Mononuclear cell (primary cell): ENCODE results near the gene GFI1B. TPM values are rescaled to one million over a fixed set of nuclear protein-coding genes. Genes with fewer than 3 reads are reported as not detected.

Experiments
- H3K27me3 ChIP-seq: 2 replicates; pipeline ENCODE4 v1.6.0; 2011; ENCODE audit warnings: low read length, control low read depth; ENCODE audit not compliant: insufficient read depth
- H3K4me1 ChIP-seq: 2 replicates; pipeline ENCODE4 v1.5.1; 2011; ENCODE audit warnings: mild to moderate bottlenecking, low read length, control low read depth; ENCODE audit not compliant: insufficient read depth
- H3K4me3 ChIP-seq: 2 replicates; pipeline ENCODE4 v1.5.1; 2011; ENCODE audit warnings: mild to moderate bottlenecking, low read length, moderate library complexity
- H3K9me3 ChIP-seq: 2 replicates; pipeline ENCODE4 v1.5.1; 2011; ENCODE audit warnings: low read depth, mild to moderate bottlenecking, control low read depth, low read length
- total RNA-seq: library from RNA; depleted of rRNA; stranded (reverse); fragments of >200 nt; gene quantifications from one replicate; pipeline ENCODE4 v1.2.3, GENCODE V29; 2012

GFI1B gene
- 13.6 TPM for total RNA-seq

GRCh38 chr9:132978451-132979131 lies at the start of gene GFI1B:
Gene GFI1B (plus strand): TSS chr9:132978694. CDS start chr9:132986679, 7,985 bp downstream.
- Histone ChIP-seq H3K4me1 (peaks cover 24% of the 10 kb centered on the region), H3K27me3 (peaks cover 29% of the 10 kb centered on the region), H3K4me3 (peak within 1 kb of the TSS; percentile 10), H3K9me3 (no peaks in the 10 kb centered on the region)

GRCh38 chr9:132931178-132931735 lies 47.2 kb upstream of the GFI1B start:
- no peaks in the 10 kb centered on the region for H3K4me1 ChIP-seq
- H3K4me3 ChIP-seq, result no peak overlapping the region
- H3K27me3 ChIP-seq, result no peaks in the 10 kb centered on the region
- H3K9me3 ChIP-seq, result no peaks in the 10 kb centered on the region

DNA sequence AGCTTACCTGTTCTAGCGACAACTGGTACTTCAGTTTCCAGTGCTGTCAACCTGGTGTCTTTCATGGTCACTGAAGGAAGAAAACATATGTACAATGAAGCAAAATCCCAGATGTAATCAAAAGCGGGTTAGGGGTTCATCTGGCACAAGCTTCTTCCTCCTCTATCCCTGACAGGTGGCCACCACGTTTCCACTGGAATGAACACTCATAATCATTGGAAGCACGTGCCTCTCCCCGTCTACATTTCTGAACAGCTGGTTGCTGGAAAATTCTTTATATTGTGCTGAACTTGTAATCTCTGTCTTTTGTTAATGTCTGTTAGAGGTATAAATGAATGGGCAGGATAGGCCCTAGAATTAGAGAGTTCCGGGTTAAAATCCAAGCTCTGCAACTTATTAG lies 43.5 kb upstream of the GFI1B start:
- Histone ChIP-seq H3K4me3 (no peak overlapping the region), H3K4me1 (no peaks in the 10 kb centered on the region), H3K9me3 (no peaks in the 10 kb centered on the region), H3K27me3 (no peaks in the 10 kb centered on the region)

- H3K4me3 ChIP-seq, result no peak overlapping the region
- H3K4me1 ChIP-seq, result no peaks in the 10 kb centered on the region
- no peaks in the 10 kb centered on the region for H3K9me3 ChIP-seq
- no peaks in the 10 kb centered on the region for H3K27me3 ChIP-seq
Measured at GRCh38 chr9:132937463-132937901, 41.0 kb upstream of the GFI1B start.

GRCh38 chr9:132939169-132939568 lies 39.3 kb upstream of the GFI1B start:
- Histone ChIP-seq H3K4me3 (no peak overlapping the region), H3K27me3 (no peaks in the 10 kb centered on the region), H3K4me1 (peaks cover 11% of the 10 kb centered on the region), H3K9me3 (no peaks in the 10 kb centered on the region)

DNA sequence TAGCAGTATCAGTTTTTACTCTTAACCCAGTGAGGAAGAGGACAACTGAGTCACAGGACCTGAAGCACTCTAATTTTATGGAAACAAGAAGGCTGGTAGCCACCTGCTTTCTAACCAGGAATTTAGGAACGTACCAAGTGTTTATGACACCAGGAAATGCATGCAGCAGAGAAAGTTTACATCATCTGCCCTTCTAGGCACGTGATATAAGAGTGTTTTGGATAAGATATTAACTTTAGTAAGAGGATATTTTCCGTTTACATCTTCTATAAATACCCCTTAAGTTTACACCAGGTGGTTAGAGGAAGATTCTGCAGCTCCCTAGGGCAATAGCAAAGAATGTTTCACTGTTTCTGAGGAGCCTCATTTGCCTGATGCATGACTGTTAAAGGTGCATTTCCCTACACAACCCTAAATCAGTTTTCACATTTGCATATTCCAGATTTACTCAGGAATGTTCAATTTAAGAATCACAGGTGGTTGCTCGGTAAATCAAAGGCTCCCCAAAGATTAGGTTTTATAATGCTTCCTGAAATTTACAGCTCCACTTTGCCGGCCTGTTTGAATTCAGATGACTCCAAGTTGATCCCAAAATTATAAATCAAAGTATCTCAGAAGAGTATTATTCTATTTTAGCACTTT lies 35.8 kb upstream of the GFI1B start:
- no peaks in the 10 kb centered on the region for H3K27me3 ChIP-seq
- H3K4me3 ChIP-seq, result no peak overlapping the region
- H3K4me1 ChIP-seq, result peaks cover 19% of the 10 kb centered on the region
- H3K9me3 ChIP-seq, result no peaks in the 10 kb centered on the region

DNA sequence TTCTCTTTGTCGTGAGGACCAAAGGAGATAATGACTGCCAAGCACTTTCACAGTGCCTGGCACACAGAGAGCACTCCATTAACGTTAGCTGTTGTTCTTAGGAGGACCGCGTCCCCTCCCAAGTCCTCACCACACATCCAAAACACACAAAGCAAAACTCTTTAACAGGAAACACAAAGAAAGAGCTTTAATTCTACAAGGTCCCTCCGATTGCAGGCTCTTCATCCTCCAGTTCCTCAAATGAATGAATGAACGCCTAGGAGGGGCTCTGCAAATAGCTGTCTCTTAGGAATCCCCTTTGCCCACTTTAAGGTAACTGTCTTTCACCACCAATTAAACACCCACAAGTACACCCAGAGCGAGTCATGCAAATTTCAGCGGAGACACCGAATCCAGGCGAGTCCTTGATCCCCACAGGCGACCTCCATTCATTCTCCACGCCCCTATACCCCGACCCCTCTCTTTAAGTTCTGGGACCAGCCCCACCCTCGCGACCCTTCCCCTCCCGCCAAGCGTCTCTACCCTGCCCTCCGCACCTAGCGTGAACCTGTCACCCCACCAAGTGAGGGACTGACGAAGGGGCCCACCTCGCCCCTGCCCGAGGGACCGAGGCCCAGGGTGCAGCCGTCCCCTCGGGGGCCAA lies 34.7 kb upstream of the GFI1B start:
- Histone ChIP-seq H3K4me3 (peak overlapping the region; percentile 97), H3K4me1 (peaks cover 19% of the 10 kb centered on the region), H3K9me3 (no peaks in the 10 kb centered on the region), H3K27me3 (no peaks in the 10 kb centered on the region)

DNA sequence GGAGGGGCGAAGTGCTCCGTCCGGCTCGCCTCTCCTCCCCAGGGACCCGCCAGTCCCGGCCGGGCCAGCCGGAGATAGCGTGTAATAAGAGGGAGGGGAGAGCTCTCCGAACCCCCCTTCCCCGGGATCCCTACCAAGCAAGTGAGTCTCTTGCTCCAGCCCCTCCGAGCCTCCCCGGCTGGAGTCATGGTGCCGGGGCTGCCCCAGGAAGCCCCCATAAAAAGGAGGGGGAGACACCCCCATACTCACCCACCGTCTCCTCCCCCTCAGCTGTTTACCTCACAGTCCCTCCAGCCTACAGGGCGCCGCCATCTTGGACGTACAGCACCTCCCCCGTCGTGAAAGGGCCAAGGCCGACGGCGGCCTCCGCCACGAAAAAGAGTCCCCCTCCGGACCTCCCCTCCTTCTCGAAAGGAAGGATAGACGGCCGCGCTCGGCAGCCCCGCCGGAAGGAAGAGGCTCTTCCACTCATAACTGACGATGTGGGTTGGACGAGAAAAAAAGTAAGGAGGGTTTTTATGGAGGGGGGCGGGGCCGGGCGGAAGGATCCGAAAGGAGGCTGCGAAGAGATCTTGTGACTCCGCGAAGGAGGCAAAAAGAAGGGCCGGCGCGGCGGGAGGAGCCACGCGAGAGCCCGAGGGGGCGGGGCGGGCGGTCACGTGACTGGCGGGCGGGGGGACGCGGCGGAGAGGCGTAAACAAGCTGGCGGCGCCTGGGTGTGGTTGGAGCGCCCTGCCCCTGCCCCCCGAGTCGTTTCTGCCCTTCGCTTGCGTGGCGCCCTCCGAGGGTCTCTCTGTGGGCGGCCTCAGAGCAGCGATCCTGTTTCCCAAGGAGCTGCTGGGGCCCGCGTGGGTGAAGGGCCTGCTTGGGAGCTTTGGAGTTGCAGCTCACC lies 34.0 kb upstream of the GFI1B start, which contains the start of gene TSC1:
TSS of gene TSC1 (minus strand) at position 323 of the 892 bp plus-strand sequence. CDS start 15,744 bp downstream, outside the sequence.
- Histone ChIP-seq H3K9me3 (no peaks in the 10 kb centered on the region), H3K27me3 (no peaks in the 10 kb centered on the region), H3K4me3 (peak within 1 kb of the TSS; percentile 97), H3K4me1 (peaks cover 19% of the 10 kb centered on the region)

GRCh38 chr9:132945186-132946130 lies 33.0 kb upstream of the GFI1B start:
- H3K4me3 ChIP-seq, result peak overlapping the region; percentile 97
- H3K4me1 ChIP-seq, result peaks cover 19% of the 10 kb centered on the region
- H3K9me3 ChIP-seq, result no peaks in the 10 kb centered on the region
- H3K27me3 ChIP-seq, result no peaks in the 10 kb centered on the region

GRCh38 chr9:132946211-132946610 lies 32.3 kb upstream of the GFI1B start:
- H3K27me3 ChIP-seq, result no peaks in the 10 kb centered on the region
- peaks cover 19% of the 10 kb centered on the region for H3K4me1 ChIP-seq
- no peak overlapping the region for H3K4me3 ChIP-seq
- H3K9me3 ChIP-seq, result no peaks in the 10 kb centered on the region

GRCh38 chr9:132946631-132947295 lies 31.7 kb upstream of the GFI1B start:
- H3K4me3 ChIP-seq, result no peak overlapping the region
- no peaks in the 10 kb centered on the region for H3K27me3 ChIP-seq
- H3K4me1 ChIP-seq, result peaks cover 19% of the 10 kb centered on the region
- H3K9me3 ChIP-seq, result no peaks in the 10 kb centered on the region

DNA sequence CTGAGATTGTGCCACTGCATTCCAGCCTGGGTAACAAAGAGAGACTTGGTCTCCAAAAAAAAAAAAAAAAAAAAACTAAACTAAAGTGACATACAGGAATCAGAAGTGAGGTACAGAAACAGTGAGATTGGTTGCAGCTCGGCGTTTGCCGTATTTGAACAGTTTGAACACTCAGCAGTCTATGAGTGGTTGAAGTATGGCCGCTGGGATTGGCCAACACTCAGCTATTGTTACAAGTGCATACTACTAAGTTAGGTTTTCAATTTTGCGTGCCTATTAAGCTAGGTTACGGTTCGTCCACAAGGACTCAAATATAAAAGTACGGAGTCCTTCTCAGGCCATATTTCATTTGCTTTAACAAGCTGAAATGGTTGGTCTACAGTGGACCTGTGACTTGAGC lies 30.7 kb upstream of the GFI1B start:
- Histone ChIP-seq H3K4me1 (peaks cover 19% of the 10 kb centered on the region), H3K27me3 (no peaks in the 10 kb centered on the region), H3K9me3 (no peaks in the 10 kb centered on the region), H3K4me3 (no peak overlapping the region)

GRCh38 chr9:132948482-132949050 lies 29.9 kb upstream of the GFI1B start:
- no peaks in the 10 kb centered on the region for H3K27me3 ChIP-seq
- no peaks in the 10 kb centered on the region for H3K9me3 ChIP-seq
- H3K4me1 ChIP-seq, result peaks cover 14% of the 10 kb centered on the region
- H3K4me3 ChIP-seq, result no peak overlapping the region
